CD4-positive, alpha-beta T cell (primary cell): ENCODE measurements around the gene RNASE8. TPM values are rescaled to one million over a fixed set of nuclear protein-coding genes. Genes with fewer than 3 reads are reported as not detected.

Experiments
- ATAC-seq: fragments of 200-7000 bp; cut with Tn5 transposase; one replicate; pipeline ENCODE4 v1.10.0; 2022; ENCODE audit warnings: mild to moderate bottlenecking; ENCODE audit not compliant: poor library complexity
- CTCF ChIA-PET: fragments of 350-600 bp; sonication (Branson Sonifier 250); formaldehyde crosslinking; loops from one replicate; lab custom pipeline; 2021; ENCODE audit warnings: antibody characterized with exemption, inconsistent platforms; lab: Charles Lee
- POLR2A ChIA-PET: fragments of 350-600 bp; sonication (Branson Sonifier 250); formaldehyde crosslinking; loops from one replicate; lab custom pipeline; 2021; ENCODE audit warnings: antibody characterized with exemption, inconsistent platforms; lab: Charles Lee
- DNase-seq, 14 experiments: peaks; one replicate each; pipeline ENCODE4 v3.0.0-alpha.2; 2013 to 2020; ENCODE audit warnings: mixed read lengths in 2 of 14
- H3K27ac ChIP-seq, 2 donors: one replicate each; pipeline versions ENCODE4 v1.5.1 to v1.7.0; 2013; ENCODE audit warnings: low read length in 2 of 2, low read depth in 1 of 2, mild to moderate bottlenecking in 1 of 2
- H3K27me3 ChIP-seq, 2 experiments: 1 replicate in 1 of 2; 2 replicates in 1 of 2; pipeline versions ENCODE4 v1.6.1 to v1.7.0; 2013; ENCODE audit warnings: low read length in 2 of 2, control low read depth in 1 of 2, mild to moderate bottlenecking in 1 of 2, moderate library complexity in 1 of 2; ENCODE audit not compliant: insufficient read depth in 2 of 2, control insufficient read depth in 1 of 2
- H3K36me3 ChIP-seq: one replicate; pipeline ENCODE4 v1.6.1; 2013; ENCODE audit warnings: low read length, control low read depth; ENCODE audit not compliant: insufficient read depth
- H3K4me1 ChIP-seq: one replicate; pipeline ENCODE4 v1.6.1; 2013; ENCODE audit warnings: low read length, control low read depth; ENCODE audit not compliant: insufficient read depth
- H3K4me3 ChIP-seq: one replicate; pipeline ENCODE4 v1.5.1; 2013; ENCODE audit warnings: mild to moderate bottlenecking, low read length, moderate library complexity
- H3K9me3 ChIP-seq, 2 experiments: 1 replicate in 1 of 2; 2 replicates in 1 of 2; pipeline versions ENCODE4 v1.6.1 to v1.7.0; 2013; ENCODE audit warnings: low read length in 2 of 2, mild to moderate bottlenecking in 2 of 2, control low read depth in 1 of 2, moderate library complexity in 1 of 2; ENCODE audit not compliant: control insufficient read depth in 1 of 2, insufficient read depth in 1 of 2
- H3K27ac Mint-ChIP-seq: one replicate; pipeline ENCODE4 v1.8.0; 2020; ENCODE audit warnings: mixed read lengths
- H3K27me3 Mint-ChIP-seq: one replicate; pipeline ENCODE4 v1.8.0; 2021; ENCODE audit warnings: mixed read lengths
- H3K36me3 Mint-ChIP-seq: one replicate; pipeline ENCODE4 v1.8.0; 2021; ENCODE audit warnings: low read depth, mixed read lengths
- H3K4me1 Mint-ChIP-seq: one replicate; pipeline ENCODE4 v1.8.0; 2021; ENCODE audit warnings: low read depth, mixed read lengths
- H3K4me3 Mint-ChIP-seq: one replicate; pipeline ENCODE4 v1.8.0; 2020; ENCODE audit warnings: mild to moderate bottlenecking, mixed read lengths
- H3K9me3 Mint-ChIP-seq: one replicate; pipeline ENCODE4 v1.8.0; 2020; ENCODE audit warnings: mixed read lengths
- intact Hi-C, 2 experiments: fragments of 100-400 bp; cut with DNase I in 1 of 2; cut with micrococcal nuclease in 1 of 2; formaldehyde crosslinking; loops; one replicate each; pipeline versions ENCODE4 v1.15.1 to v1.9.0; 2023 to 2025; cut with DNase I, micrococcal nuclease
- total RNA-seq, 174 experiments: library from RNA in 2 of 174; stranded (reverse) in 2 of 174; gene quantifications; one replicate each; pipeline ENCODE4 v1.2.3 and lab custom pipeline; 2021 to 2026
- TF ChIP-seq, protein P1 (sequence below): fragments of 200-600 bp; IDR thresholded peaks from one replicate; pipeline ENCODE4 v1.8.0; 2022; ENCODE audit warnings: antibody characterized with exemption, mild to moderate bottlenecking

RNASE8 gene
- total RNA-seq, 2 experiments from 2014 or later: not detected

DNA sequence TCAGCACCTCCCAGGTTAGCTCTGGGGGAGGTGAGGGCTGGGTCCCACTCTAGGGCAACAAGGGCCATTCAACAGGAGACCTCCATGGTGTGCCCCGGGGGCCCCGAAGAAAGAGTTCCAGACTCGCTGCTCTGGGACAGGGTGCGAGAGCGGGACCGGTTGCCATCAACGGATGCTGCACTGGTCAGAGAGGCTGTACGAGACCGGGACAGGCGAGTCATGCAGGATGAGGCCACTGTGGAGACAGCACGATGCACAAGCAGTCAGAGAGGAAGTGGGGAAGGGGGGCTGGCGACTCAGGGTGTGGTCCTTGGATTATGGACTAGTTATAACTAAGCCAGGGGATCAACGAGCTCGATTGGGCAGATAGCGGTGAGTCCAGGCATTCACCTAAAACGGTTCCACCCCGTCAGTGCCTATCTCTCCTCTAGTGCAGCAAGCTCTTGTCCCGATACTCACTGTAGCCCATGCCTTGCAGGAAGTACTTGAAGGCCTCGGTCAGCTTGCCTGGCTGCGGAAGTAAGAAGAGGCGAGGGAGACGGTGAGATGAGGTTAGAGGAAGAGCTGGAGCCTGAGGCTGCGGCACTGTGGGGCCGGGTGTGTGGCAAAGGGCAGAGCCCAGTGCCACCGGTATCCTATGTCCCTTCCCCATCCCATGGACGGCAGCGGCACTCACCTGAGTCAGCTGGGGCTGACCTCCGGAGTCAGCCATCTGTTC, 39.9 kb upstream of the RNASE8 start:
- TF ChIP-seq, protein P1, sequence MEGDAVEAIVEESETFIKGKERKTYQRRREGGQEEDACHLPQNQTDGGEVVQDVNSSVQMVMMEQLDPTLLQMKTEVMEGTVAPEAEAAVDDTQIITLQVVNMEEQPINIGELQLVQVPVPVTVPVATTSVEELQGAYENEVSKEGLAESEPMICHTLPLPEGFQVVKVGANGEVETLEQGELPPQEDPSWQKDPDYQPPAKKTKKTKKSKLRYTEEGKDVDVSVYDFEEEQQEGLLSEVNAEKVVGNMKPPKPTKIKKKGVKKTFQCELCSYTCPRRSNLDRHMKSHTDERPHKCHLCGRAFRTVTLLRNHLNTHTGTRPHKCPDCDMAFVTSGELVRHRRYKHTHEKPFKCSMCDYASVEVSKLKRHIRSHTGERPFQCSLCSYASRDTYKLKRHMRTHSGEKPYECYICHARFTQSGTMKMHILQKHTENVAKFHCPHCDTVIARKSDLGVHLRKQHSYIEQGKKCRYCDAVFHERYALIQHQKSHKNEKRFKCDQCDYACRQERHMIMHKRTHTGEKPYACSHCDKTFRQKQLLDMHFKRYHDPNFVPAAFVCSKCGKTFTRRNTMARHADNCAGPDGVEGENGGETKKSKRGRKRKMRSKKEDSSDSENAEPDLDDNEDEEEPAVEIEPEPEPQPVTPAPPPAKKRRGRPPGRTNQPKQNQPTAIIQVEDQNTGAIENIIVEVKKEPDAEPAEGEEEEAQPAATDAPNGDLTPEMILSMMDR: no peak
- DNase-seq (no peak), ATAC-seq (no peak)
- H3K27me3 ChIP-seq: peaks cover 0 to 6% of the 10 kb centered on the region in 2 experiments
- CTCF ChIA-PET: interaction anchor here (2.1 to 2.8 kb wide), 3 partner anchors 22 to 86 kb away, joined by 8 to 11 read pairs (median 9); no protein-coding TSS in a partner anchor
- Mint-ChIP-seq H3K4me1 (peaks cover 5% of the 10 kb centered on the region), H3K27me3 (peaks cover 11% of the 10 kb centered on the region), H3K27ac (no peak overlapping the region), H3K36me3 (peaks cover 51% of the 10 kb centered on the region), H3K9me3 (no peaks in the 10 kb centered on the region), H3K4me3 (no peak overlapping the region)
- H3K4me3 ChIP-seq: no peak overlapping the region
- intact Hi-C loops: loop anchor here in 1 of 2 experiments (10.0 kb wide), 1 partner anchor 537 kb away; no protein-coding TSS in a partner anchor
- no peaks in the 10 kb centered on the region for H3K9me3 ChIP-seq
- POLR2A ChIA-PET: interaction anchor here (0.5 to 0.7 kb wide), 2 partner anchors 20 to 27 kb away, joined by 3 read pairs; no protein-coding TSS in a partner anchor
- H3K27ac ChIP-seq: no peak overlapping the region
- H3K4me1 ChIP-seq: no peaks in the 10 kb centered on the region
- H3K36me3 ChIP-seq: peaks cover 19% of the 10 kb centered on the region

DNA sequence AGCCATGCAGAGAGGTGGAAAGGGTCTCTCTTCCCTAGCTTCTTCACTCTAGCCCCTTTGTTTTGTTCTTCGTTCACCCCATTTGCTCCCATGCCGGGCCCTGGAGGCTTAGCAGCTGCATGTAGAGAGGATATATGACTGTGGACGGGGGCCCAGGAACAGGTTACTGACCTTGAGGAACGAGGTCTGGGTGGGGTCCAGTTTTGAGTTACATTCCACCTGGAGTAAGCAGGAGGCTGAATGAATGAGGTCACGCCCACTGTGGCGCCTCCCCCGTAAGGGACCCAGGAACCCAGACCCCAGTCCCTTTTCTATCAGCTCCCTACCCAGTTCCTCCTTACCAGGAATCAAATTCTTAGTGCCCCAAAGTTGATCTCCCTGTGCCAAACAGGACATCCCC, 39.3 kb upstream of the RNASE8 start:
- Mint-ChIP-seq H3K36me3 (peaks cover 51% of the 10 kb centered on the region), H3K27me3 (peaks cover 6% of the 10 kb centered on the region), H3K4me1 (peaks cover 10% of the 10 kb centered on the region), H3K4me3 (no peak overlapping the region), H3K9me3 (no peaks in the 10 kb centered on the region), H3K27ac (no peak overlapping the region)
- TF ChIP-seq, protein P1: no peak
- no peak overlapping the region for H3K27ac ChIP-seq
- no peaks in the 10 kb centered on the region for H3K9me3 ChIP-seq
- DNase-seq: no peak
- CTCF ChIA-PET: interaction anchor here (2.1 to 2.8 kb wide), 3 partner anchors 21 to 86 kb away, joined by 8 to 11 read pairs (median 9); no protein-coding TSS in a partner anchor
- POLR2A ChIA-PET: no interaction called here
- H3K36me3 ChIP-seq: peaks cover 19% of the 10 kb centered on the region
- H3K27me3 ChIP-seq: peaks cover 0 to 2% of the 10 kb centered on the region in 2 experiments
- H3K4me1 ChIP-seq: peaks cover 4% of the 10 kb centered on the region
- intact Hi-C loops: loop anchor here in 1 of 2 experiments (10.0 kb wide), 1 partner anchor 537 kb away; no protein-coding TSS in a partner anchor
- ATAC-seq: no peak
- H3K4me3 ChIP-seq: no peak overlapping the region

DNA sequence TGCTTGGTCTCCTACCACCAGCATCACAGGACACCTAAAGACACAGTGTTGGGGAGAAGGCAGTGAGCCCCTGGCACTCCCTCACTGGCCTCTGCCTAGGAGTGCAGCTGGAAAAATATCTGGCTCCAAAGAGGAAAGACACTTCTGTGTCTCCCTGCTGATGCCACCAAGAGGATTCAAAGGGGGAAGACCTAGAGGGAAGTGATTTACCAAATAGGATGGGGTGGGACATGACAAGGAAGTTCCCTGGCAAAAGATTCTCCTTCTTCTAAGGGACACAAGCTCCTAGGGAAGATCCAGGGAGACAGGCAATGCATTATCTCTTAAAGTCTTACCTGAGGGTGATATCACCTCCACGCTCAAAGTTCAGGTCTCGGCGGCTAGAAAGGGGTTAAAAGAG, 38.8 kb upstream of the RNASE8 start:
- TF ChIP-seq, protein P1: no peak
- Mint-ChIP-seq H3K4me3 (no peak overlapping the region), H3K27me3 (peaks cover 6% of the 10 kb centered on the region), H3K9me3 (no peaks in the 10 kb centered on the region), H3K27ac (no peak overlapping the region), H3K4me1 (peaks cover 13% of the 10 kb centered on the region), H3K36me3 (peaks cover 51% of the 10 kb centered on the region)
- Histone ChIP-seq H3K36me3 (peaks cover 19% of the 10 kb centered on the region), H3K4me3 (no peak overlapping the region), H3K27ac (no peak overlapping the region), H3K9me3 (no peaks in the 10 kb centered on the region), H3K27me3 (no peaks in the 10 kb centered on the region), H3K4me1 (peaks cover 9% of the 10 kb centered on the region)
- POLR2A ChIA-PET: no interaction called here
- ATAC-seq (no peak), DNase-seq (no peak)
- CTCF ChIA-PET: interaction anchor here (2.1 to 2.8 kb wide), 3 partner anchors 21 to 85 kb away, joined by 8 to 11 read pairs (median 9); no protein-coding TSS in a partner anchor
- intact Hi-C loops: loop anchor here in 1 of 2 experiments (10.0 kb wide), 1 partner anchor 536 kb away; no protein-coding TSS in a partner anchor
